A549 (cell line): ENCODE measurements around the gene ZNRF3. TPM values are rescaled to one million over a fixed set of nuclear protein-coding genes. Genes with fewer than 3 reads are reported as not detected.

ENCODE experiments used
- ATAC-seq, 2 experiments: fragments of 200-7000 bp in 1 of 2; fragments of >200 bp in 1 of 2; cut with Nextera tagmentation in 1 of 2; cut with Tn5 transposase in 1 of 2; 3 replicates each; pipeline versions ENCODE4 v1.8.0 to v1.9.1; 2018 to 2020; ENCODE audit warnings: mild to moderate bottlenecking in 1 of 2, moderate library complexity in 1 of 2
- CTCF ChIA-PET: fragments of 300-600 bp; sonication (Branson Sonifier 250); formaldehyde crosslinking; extraction: SDS; loops from one replicate; lab custom pipeline; 2021; ENCODE audit warnings: antibody characterized with exemption, inconsistent platforms; lab: Yijun Ruan, JAX
- POLR2A ChIA-PET: fragments of 350-600 bp; formaldehyde crosslinking; extraction: SDS; loops from one replicate; lab custom pipeline; 2021; ENCODE audit warnings: antibody characterized with exemption, inconsistent platforms; lab: Yijun Ruan, JAX
- DNase-seq, 2 experiments: peaks; one replicate each; pipeline versions ENCODE4 v3.0.0 to v3.0.0-alpha.2; 2011 to 2016; ENCODE audit warnings: low read depth in 1 of 2, low spot score in 1 of 2
- FAIRE-seq: peaks from 2 replicates; lab custom pipeline; 2011; peaks lifted over from hg19 to GRCh38; lab: Jason Lieb, UNC
- H3K27ac ChIP-seq, 2 experiments: fragments of >200 bp; sonication (Bioruptor Twin); formaldehyde crosslinking; 3 replicates each; pipeline ENCODE4 v1.5.1; 2016 to 2017
- H3K4me1 ChIP-seq: fragments of >200 bp; sonication (Bioruptor Twin); formaldehyde crosslinking; 3 replicates; pipeline ENCODE4 v1.6.1; 2016
- H3K4me2 ChIP-seq: fragments of >200 bp; sonication (Bioruptor Twin); formaldehyde crosslinking; 3 replicates; pipeline ENCODE4 v1.6.1; 2016
- H3K4me3 ChIP-seq: fragments of >200 bp; sonication (Bioruptor Twin); formaldehyde crosslinking; 3 replicates; pipeline ENCODE4 v1.5.1; 2016
- H3K9me3 ChIP-seq: fragments of >200 bp; sonication (Bioruptor Twin); formaldehyde crosslinking; 3 replicates; pipeline ENCODE4 v1.6.1; 2016
- BHLHE40 ChIP-seq: IDR thresholded peaks from 2 replicates; pipeline ENCODE4 v1.6.1; 2012; ENCODE audit warnings: low read depth, low read length, inconsistent platforms
- CBX2 ChIP-seq: fragments of 200-600 bp; sonication (generic); IDR thresholded peaks from 2 replicates; pipeline ENCODE4 v1.6.1; 2016; ENCODE audit warnings: low read depth, mild to moderate bottlenecking, borderline replicate concordance
- CHD4 ChIP-seq: fragments of 200-600 bp; sonication (generic); IDR thresholded peaks from 2 replicates; pipeline ENCODE4 v1.6.1; 2016; ENCODE audit warnings: antibody characterized with exemption, mild to moderate bottlenecking, borderline replicate concordance
- ESRRA ChIP-seq: fragments of 150-350 bp; IDR thresholded peaks from 2 replicates; pipeline ENCODE4 v1.6.1; 2014; ENCODE audit warnings: mild to moderate bottlenecking, low read length, borderline replicate concordance
- HOXB5 ChIP-seq: fragments of 250-450 bp; sonication (Bioruptor Pico); IDR thresholded peaks from 2 replicates; pipeline ENCODE4 v1.5.0; 2020; ENCODE audit warnings: mild to moderate bottlenecking, moderate library complexity
- JUN ChIP-seq, 2 experiments: fragments of >200 bp; sonication (Bioruptor Twin); formaldehyde crosslinking; IDR thresholded peaks; 2 replicates in 1 of 2; 3 replicates in 1 of 2; pipeline ENCODE4 v1.6.1; 2016 to 2017
- JUNB ChIP-seq: fragments of >200 bp; sonication (Bioruptor Twin); formaldehyde crosslinking; IDR thresholded peaks from 2 replicates; pipeline ENCODE4 v1.6.1; 2016
- MAFK ChIP-seq: fragments of 450-650 bp; IDR thresholded peaks from 2 replicates; pipeline ENCODE4 v1.6.1; 2014; ENCODE audit not compliant: partially characterized antibody
- MAZ ChIP-seq: fragments of 150-350 bp; IDR thresholded peaks from 2 replicates; pipeline ENCODE4 v1.6.1; 2014; ENCODE audit warnings: antibody characterized with exemption, low read depth, low read length, borderline replicate concordance
- MYC ChIP-seq: IDR thresholded peaks from 2 replicates; pipeline ENCODE4 v1.6.1; 2012; ENCODE audit warnings: mild to moderate bottlenecking, inconsistent platforms, low read length, improper control_type of control experiment, borderline replicate concordance
- NPAS2 ChIP-seq: fragments of 250-450 bp; sonication (Bioruptor Pico); IDR thresholded peaks from 2 replicates; pipeline ENCODE4 v1.8.0; 2022; ENCODE audit warnings: mild to moderate bottlenecking, moderate library complexity, borderline replicate concordance
- RAD21 ChIP-seq, 2 experiments: fragments of >200 bp in 1 of 2; sonication (Bioruptor Twin) in 1 of 2; formaldehyde crosslinking in 1 of 2; IDR thresholded peaks in 1 of 2; conservative IDR thresholded peaks in 1 of 2; 2 replicates in 1 of 2; 3 replicates in 1 of 2; pipeline ENCODE4 v1.6.1; 2012 to 2018; ENCODE audit warnings: inconsistent platforms in 1 of 2
- RCOR1 ChIP-seq: fragments of 150-350 bp; IDR thresholded peaks from 2 replicates; pipeline ENCODE4 v1.6.1; 2014; ENCODE audit warnings: antibody characterized with exemption, low read length, low read depth
- SMC3 ChIP-seq: fragments of >200 bp; sonication (Bioruptor Twin); formaldehyde crosslinking; IDR thresholded peaks from 3 replicates; pipeline ENCODE4 v1.6.1; 2018; ENCODE audit warnings: inconsistent platforms
- SREBF2 ChIP-seq: fragments of 450-650 bp; IDR thresholded peaks from 2 replicates; pipeline ENCODE4 v1.6.1; 2014; ENCODE audit warnings: mild to moderate bottlenecking, moderate library complexity
- ZSCAN20 ChIP-seq: fragments of 250-450 bp; sonication (Bioruptor Pico); IDR thresholded peaks from 2 replicates; pipeline ENCODE4 v1.8.0; 2022; ENCODE audit warnings: mild to moderate bottlenecking, moderate library complexity
- WGBS: methylation state at CpG from one replicate; pipeline ENCODE4 v1.1.6; 2017; ENCODE audit errors: missing lambda C conversion rate; 5-methylcytosine and 5-hydroxymethylcytosine counted together
- polyA plus RNA-seq, 4 experiments: library from polyadenylated mRNA; depleted of rRNA in 3 of 4; stranded (reverse); fragments of >200 nt; fragmentation: RNase III in 1 of 4; extraction: RNeasy Plus Mini Kit Qiagen cat#74134 plus additional on column Dnase treatment in 1 of 4; gene quantifications; 2 replicates in 3 of 4; 3 replicates in 1 of 4; pipeline ENCODE4 v1.2.3, GENCODE V29; 2011 to 2017
- TF ChIP-seq, protein P1 (sequence below): fragments of 150-350 bp; IDR thresholded peaks from 2 replicates; pipeline ENCODE4 v1.6.1; 2014; ENCODE audit warnings: low read depth, mild to moderate bottlenecking, low read length
- TF ChIP-seq, protein P2 (sequence below): fragments of >200 bp; sonication (Bioruptor Twin); formaldehyde crosslinking; IDR thresholded peaks from 3 replicates; pipeline ENCODE4 v1.5.1; 2016
- TF ChIP-seq, protein P3 (sequence below): IDR thresholded peaks from 2 replicates; pipeline ENCODE4 v1.6.1; 2012

Gene ZNRF3
- polyA plus RNA-seq, 2 of the 4 experiments (the other 2 are of a cell fraction): 4.6 to 6.9 TPM

DNA sequence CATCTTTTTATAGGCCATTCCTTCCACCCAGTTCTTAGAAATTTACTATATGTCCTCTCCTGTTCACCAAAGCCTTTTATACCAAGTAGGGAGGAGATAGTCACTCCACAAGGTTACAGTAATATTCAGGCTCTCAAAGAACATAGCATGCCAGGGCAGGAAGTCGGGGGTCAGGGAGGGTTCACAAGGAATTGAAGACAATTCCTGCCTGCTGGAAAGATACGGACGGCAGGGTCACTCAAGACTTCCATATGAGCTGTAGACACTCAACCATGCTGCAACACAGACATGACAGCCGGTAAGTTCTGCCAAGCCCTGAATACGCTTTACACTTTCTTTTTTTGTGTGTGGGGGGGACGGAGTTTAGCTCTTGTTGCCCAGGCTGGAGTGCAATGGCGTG is 177.6 kb downstream of the ZNRF3 start:
- POLR2A ChIA-PET: no interaction called here
- H3K27ac ChIP-seq: no peak overlapping the region
- H3K9me3 ChIP-seq: no peaks in the 10 kb centered on the region
- no peaks in the 10 kb centered on the region for H3K4me1 ChIP-seq
- no peak for FAIRE-seq
- TF ChIP-seq RAD21 (conservative IDR thresholded peaks at IDR 0.05 in 1 of 2, IDR thresholded peaks at IDR 0.05 in 1 of 2) (no peak), JUNB (no peak), RCOR1 (no peak)
- TF ChIP-seq, protein P1, sequence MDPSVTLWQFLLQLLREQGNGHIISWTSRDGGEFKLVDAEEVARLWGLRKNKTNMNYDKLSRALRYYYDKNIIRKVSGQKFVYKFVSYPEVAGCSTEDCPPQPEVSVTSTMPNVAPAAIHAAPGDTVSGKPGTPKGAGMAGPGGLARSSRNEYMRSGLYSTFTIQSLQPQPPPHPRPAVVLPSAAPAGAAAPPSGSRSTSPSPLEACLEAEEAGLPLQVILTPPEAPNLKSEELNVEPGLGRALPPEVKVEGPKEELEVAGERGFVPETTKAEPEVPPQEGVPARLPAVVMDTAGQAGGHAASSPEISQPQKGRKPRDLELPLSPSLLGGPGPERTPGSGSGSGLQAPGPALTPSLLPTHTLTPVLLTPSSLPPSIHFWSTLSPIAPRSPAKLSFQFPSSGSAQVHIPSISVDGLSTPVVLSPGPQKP: no peak
- TF ChIP-seq, all 56 proteins: peak for 0
- no peak for DNase-seq
- Histone ChIP-seq H3K4me3 (no peak overlapping the region), H3K4me2 (no peak overlapping the region)
- no peak for ATAC-seq
- CTCF ChIA-PET: no interaction called here
- WGBS: 66% methylated on average over 7 of the region's 7 CpGs

DNA sequence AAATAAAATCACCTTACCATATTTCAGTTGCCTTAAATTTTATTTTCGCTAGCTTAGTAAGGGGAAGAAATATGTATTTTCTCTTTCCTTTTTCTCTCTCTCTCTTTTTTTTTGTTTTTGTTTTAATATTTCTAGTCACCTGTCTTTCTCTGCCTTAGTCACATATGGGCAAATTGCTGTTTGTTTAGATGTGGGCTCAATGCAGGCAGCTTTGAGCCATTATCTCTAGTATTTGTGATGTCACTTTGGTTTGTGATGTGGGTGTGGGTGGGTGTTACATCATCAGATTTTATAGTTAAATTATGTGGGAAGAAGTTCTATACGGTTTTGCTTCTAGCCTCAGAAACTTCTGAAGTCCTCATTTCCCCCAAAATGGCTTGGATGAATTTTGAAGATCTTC is 178.4 kb downstream of the ZNRF3 start, which contains the start of gene C22orf31:
TSS of gene C22orf31 (minus strand) at position 59 of the 400 bp plus-strand sequence. CDS start at position 20, 39 bp downstream.
- CTCF ChIA-PET: no interaction called here

DNA sequence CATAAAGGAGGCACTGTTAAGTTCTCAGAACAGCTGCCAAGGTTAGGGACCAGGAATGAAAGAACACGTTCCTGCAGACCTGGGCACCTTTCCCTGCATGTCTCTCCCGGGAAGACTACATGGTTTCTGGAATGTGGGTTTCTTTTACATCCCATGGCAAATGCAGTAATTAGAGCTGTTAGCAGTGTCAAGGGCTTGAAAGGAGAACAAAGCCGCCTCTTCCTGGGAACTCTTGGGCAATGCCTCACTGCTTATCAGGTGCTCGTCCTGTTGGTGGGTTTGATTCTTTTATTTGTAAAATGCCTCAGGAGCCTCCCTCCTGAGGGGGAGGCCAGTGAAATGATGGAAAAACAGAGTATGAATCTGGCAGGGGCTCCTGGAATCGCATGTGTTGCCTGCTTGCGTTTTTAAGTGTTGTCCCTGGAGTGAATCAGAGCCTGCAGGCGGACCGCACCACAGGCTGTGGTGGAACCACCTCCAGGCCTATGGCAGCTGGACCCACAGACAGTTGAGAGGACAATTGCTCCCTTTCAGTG is 179.0 kb downstream of the ZNRF3 start:
- no peak for TF ChIP-seq CHD4
- no peak for TF ChIP-seq SREBF2
- TF ChIP-seq NPAS2 (CRISPR knock-in tag): no peak
- no peak for TF ChIP-seq RCOR1
- no peak for TF ChIP-seq ZSCAN20 (CRISPR knock-in tag)
- TF ChIP-seq CBX2: no peak
- TF ChIP-seq, protein P2, sequence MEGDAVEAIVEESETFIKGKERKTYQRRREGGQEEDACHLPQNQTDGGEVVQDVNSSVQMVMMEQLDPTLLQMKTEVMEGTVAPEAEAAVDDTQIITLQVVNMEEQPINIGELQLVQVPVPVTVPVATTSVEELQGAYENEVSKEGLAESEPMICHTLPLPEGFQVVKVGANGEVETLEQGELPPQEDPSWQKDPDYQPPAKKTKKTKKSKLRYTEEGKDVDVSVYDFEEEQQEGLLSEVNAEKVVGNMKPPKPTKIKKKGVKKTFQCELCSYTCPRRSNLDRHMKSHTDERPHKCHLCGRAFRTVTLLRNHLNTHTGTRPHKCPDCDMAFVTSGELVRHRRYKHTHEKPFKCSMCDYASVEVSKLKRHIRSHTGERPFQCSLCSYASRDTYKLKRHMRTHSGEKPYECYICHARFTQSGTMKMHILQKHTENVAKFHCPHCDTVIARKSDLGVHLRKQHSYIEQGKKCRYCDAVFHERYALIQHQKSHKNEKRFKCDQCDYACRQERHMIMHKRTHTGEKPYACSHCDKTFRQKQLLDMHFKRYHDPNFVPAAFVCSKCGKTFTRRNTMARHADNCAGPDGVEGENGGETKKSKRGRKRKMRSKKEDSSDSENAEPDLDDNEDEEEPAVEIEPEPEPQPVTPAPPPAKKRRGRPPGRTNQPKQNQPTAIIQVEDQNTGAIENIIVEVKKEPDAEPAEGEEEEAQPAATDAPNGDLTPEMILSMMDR: no peak
- no peak for TF ChIP-seq HOXB5 (CRISPR knock-in tag)
- no peak for TF ChIP-seq BHLHE40
- no peak for TF ChIP-seq MAFK
- TF ChIP-seq JUNB: no peak
- 71% methylated on average over 8 of the region's 8 CpGs for WGBS

More for the DNA sequence above, 178.4 kb downstream of the ZNRF3 start, which contains the start of gene C22orf31:
- WGBS: 60% methylated on average over 2 of the region's 2 CpGs
- no peak for FAIRE-seq
- H3K27ac ChIP-seq: no peak within 1 kb of the TSS
- no peak within 1 kb of the TSS for H3K4me2 ChIP-seq
- POLR2A ChIA-PET: no interaction called here
- TF ChIP-seq BHLHE40: no peak
- no peak for TF ChIP-seq MAZ
- no peak for TF ChIP-seq JUN (IDR thresholded peaks at IDR 0.05)
- no peak for TF ChIP-seq SMC3
- TF ChIP-seq, protein P3, sequence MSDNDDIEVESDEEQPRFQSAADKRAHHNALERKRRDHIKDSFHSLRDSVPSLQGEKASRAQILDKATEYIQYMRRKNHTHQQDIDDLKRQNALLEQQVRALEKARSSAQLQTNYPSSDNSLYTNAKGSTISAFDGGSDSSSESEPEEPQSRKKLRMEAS: no peak
- no peak for TF ChIP-seq MYC
- no peak for TF ChIP-seq ESRRA
- TF ChIP-seq SREBF2: no peak
- TF ChIP-seq, all 56 proteins: peak for 0
- Histone ChIP-seq H3K4me1 (no peaks in the 10 kb centered on the region), H3K4me3 (no peak within 1 kb of the TSS), H3K9me3 (no peaks in the 10 kb centered on the region)
- ATAC-seq (no peak), DNase-seq (no peak)

More for the DNA sequence above, 179.0 kb downstream of the ZNRF3 start:
- POLR2A ChIA-PET: no interaction called here
- H3K4me1 ChIP-seq: no peaks in the 10 kb centered on the region
- H3K9me3 ChIP-seq: no peaks in the 10 kb centered on the region
- ATAC-seq: no peak
- no peak for FAIRE-seq
- no peak overlapping the region for H3K27ac ChIP-seq
- CTCF ChIA-PET: interaction anchor here (2.4 kb wide), 1 partner anchor 22 kb away, joined by 6 read pairs; no protein-coding TSS in a partner anchor
- no peak overlapping the region for H3K4me2 ChIP-seq
- no peak for DNase-seq
- no peak overlapping the region for H3K4me3 ChIP-seq
